Adrenal gland (tissue), 5 donors: ENCODE data around the gene BEND5.

Source experiments
- CTCF ChIP-seq, 6 experiments: fragments of 450-650 bp in 4 of 6; fragments of 200-600 bp in 2 of 6; sonication (generic) in 1 of 6; IDR thresholded peaks; 1 replicate in 5 of 6; 2 replicates in 1 of 6; pipeline versions ENCODE4 v1.5.1 to v1.8.0; 2016 to 2021; ENCODE audit warnings: antibody characterized with exemption in 6 of 6, mild to moderate bottlenecking in 2 of 6, moderate library complexity in 1 of 6
- POLR2A ChIP-seq, 2 donors: fragments of 450-650 bp; IDR thresholded peaks; one replicate each; pipeline ENCODE4 v1.6.1; 2017; ENCODE audit warnings: antibody characterized with exemption in 2 of 2, mild to moderate bottlenecking in 2 of 2, moderate library complexity in 1 of 2
- donor health status: DM: no; HTN: no; CAD: no.

DNA sequence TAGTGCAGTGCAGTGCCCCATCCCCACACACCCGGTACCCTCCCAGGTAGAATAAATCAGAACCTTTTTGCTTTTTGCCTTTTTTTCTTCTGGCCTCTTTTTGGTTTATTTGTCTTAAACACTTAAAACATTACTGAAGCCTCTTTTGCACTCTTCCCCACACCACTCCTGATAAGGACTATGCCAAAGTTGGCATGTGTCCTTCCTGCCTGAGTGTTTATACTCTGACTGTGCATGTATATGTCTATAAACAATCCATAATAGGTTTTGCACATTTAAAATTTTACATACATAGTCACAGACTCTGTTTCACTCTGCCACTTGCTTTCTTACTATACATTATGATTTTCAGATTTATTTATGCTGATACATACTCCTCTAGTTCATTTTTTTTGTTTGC is 59.6 kb downstream of the BEND5 start:
- TF ChIP-seq CTCF (IDR thresholded peaks at IDR 0.05) (no peak), POLR2A (IDR thresholded peaks at IDR 0.05) (no peak)
